OCI-LY7 (cell line): ENCODE results near the gene CXCL1.

Experiments used
- CTCF ChIP-seq: fragments of 200-600 bp; sonication (generic); conservative IDR thresholded peaks from 2 replicates; pipeline ENCODE4 v1.5.1; 2014; ENCODE audit warnings: mild to moderate bottlenecking, antibody characterized with exemption, low read length, moderate library complexity, mixed read lengths
- EZH2phosphoT487 ChIP-seq: fragments of 200-600 bp; sonication (generic); IDR thresholded peaks from 2 replicates; pipeline ENCODE4 v1.6.1; 2018; ENCODE audit warnings: low read depth, borderline replicate concordance, mild to moderate bottlenecking, mixed run types, antibody characterized with exemption, low read length, moderate library complexity, mixed read lengths

GRCh38 chr4:73869130-73870055, at the start of gene CXCL1:
- TF ChIP-seq CTCF (no peak), EZH2phosphoT487 (no peak)
